Upper lobe of left lung (tissue), 4 donors: ENCODE data around the gene ME1.

Experiments used
- CTCF ChIP-seq, 6 experiments: fragments of 450-650 bp in 4 of 6; fragments of 200-600 bp in 2 of 6; sonication (generic) in 2 of 6; IDR thresholded peaks; one replicate each; pipeline ENCODE4 v1.5.1; 2016 to 2019; ENCODE audit warnings: antibody characterized with exemption in 6 of 6
- EP300 ChIP-seq, 4 donors: sonication (generic); formaldehyde crosslinking; IDR thresholded peaks; one replicate each; pipeline ENCODE4 v1.5.1; 2017; ENCODE audit warnings: antibody characterized with exemption in 4 of 4, control low read depth in 2 of 4
- POLR2A ChIP-seq, 4 donors: fragments of 450-650 bp; IDR thresholded peaks; one replicate each; pipeline ENCODE4 v1.5.1; 2016 to 2017; ENCODE audit warnings: antibody characterized with exemption in 4 of 4, mild to moderate bottlenecking in 2 of 4
- POLR2AphosphoS5 ChIP-seq, 2 donors: sonication (generic); formaldehyde crosslinking; IDR thresholded peaks; one replicate each; pipeline ENCODE4 v1.5.1; 2017; ENCODE audit warnings: antibody characterized with exemption in 2 of 2

- TF ChIP-seq CTCF (IDR thresholded peaks at IDR 0.05) (no peak), POLR2A (IDR thresholded peaks at IDR 0.05) (no peak), EP300 (IDR thresholded peaks at IDR 0.05) (no peak), POLR2AphosphoS5 (IDR thresholded peaks at IDR 0.05) (no peak)
These were observed 238.4 kb downstream of the ME1 start for GRCh38 chr6:83192456-83192855.
